Keratinocyte (primary cell): ENCODE results near the gene GMEB2. TPM values are rescaled to one million over a fixed set of nuclear protein-coding genes. Genes with fewer than 3 reads are reported as not detected.

Experiments used
- DNase-seq: peaks from one replicate; pipeline ENCODE4 v3.0.0-alpha.2; 2011; ENCODE audit warnings: low read depth, missing footprints, low spot score
- FAIRE-seq: peaks from 2 replicates; lab custom pipeline; 2011; peaks lifted over from hg19 to GRCh38; lab: Jason Lieb, UNC
- H2AFZ ChIP-seq: 2 replicates; pipeline ENCODE4 v1.6.0; 2012; ENCODE audit warnings: low read length, control low read depth, inconsistent platforms; ENCODE audit not compliant: control insufficient read depth
- H3K27ac ChIP-seq: 2 replicates; pipeline ENCODE4 v1.5.1; 2011; ENCODE audit warnings: low read length; ENCODE audit not compliant: control insufficient read depth, insufficient read depth
- H3K27me3 ChIP-seq: 3 replicates; pipeline ENCODE4 v1.6.0; 2011; ENCODE audit warnings: low read length; ENCODE audit not compliant: control insufficient read depth, insufficient read depth; ENCODE audit errors: extremely low read depth
- H3K36me3 ChIP-seq, 2 experiments: 2 replicates in 1 of 2; 3 replicates in 1 of 2; pipeline ENCODE4 v1.5.1; 2011; ENCODE audit warnings: low read length in 2 of 2, mild to moderate bottlenecking in 1 of 2; ENCODE audit not compliant: control insufficient read depth in 2 of 2, insufficient read depth in 2 of 2; ENCODE audit errors: extremely low read depth in 1 of 2
- H3K4me1 ChIP-seq: 3 replicates; pipeline ENCODE4 v1.5.1; 2011; ENCODE audit warnings: low read length; ENCODE audit not compliant: control insufficient read depth, insufficient read depth; ENCODE audit errors: extremely low read depth
- H3K4me2 ChIP-seq: 3 replicates; pipeline ENCODE4 v1.6.0; 2011; ENCODE audit warnings: low read depth, low read length; ENCODE audit not compliant: control insufficient read depth, insufficient read depth; ENCODE audit errors: extremely low read depth
- H3K4me3 ChIP-seq, 3 experiments: fragments of 200-600 bp in 1 of 3; sonication (generic) in 1 of 3; 2 replicates in 2 of 3; 3 replicates in 1 of 3; pipeline ENCODE4 v1.5.1; 2011 to 2016; ENCODE audit warnings: low read length in 3 of 3, mild to moderate bottlenecking in 3 of 3, control low read depth in 2 of 3, inconsistent platforms in 1 of 3, low read depth in 1 of 3, mixed read lengths in 1 of 3, mixed run types in 1 of 3, moderate library complexity in 1 of 3; ENCODE audit not compliant: control insufficient read depth in 2 of 3, insufficient read depth in 2 of 3; ENCODE audit errors: extremely low read depth in 1 of 3
- H3K79me2 ChIP-seq: 2 replicates; pipeline ENCODE4 v1.6.0; 2012; ENCODE audit warnings: low read length; ENCODE audit not compliant: control insufficient read depth, insufficient read depth
- H3K9ac ChIP-seq: 3 replicates; pipeline ENCODE4 v1.6.0; 2011; ENCODE audit warnings: low read length; ENCODE audit not compliant: control insufficient read depth, insufficient read depth; ENCODE audit errors: extremely low read depth
- H3K9me1 ChIP-seq: 3 replicates; pipeline ENCODE4 v1.6.0; 2011; ENCODE audit warnings: low read length; ENCODE audit not compliant: control insufficient read depth, insufficient read depth; ENCODE audit errors: extremely low read depth
- H3K9me3 ChIP-seq: 2 replicates; pipeline ENCODE4 v1.5.1; 2012; ENCODE audit warnings: low read depth, low read length; ENCODE audit not compliant: control insufficient read depth
- H4K20me1 ChIP-seq: 3 replicates; pipeline ENCODE4 v1.6.0; 2011; ENCODE audit warnings: low read length; ENCODE audit not compliant: control insufficient read depth, insufficient read depth; ENCODE audit errors: extremely low read depth
- EZH2 ChIP-seq: IDR thresholded peaks from one replicate; pipeline ENCODE4 v1.6.1; 2012; ENCODE audit warnings: inconsistent platforms, mild to moderate bottlenecking, low read length, moderate library complexity
- dilution Hi-C: fragments of 300-500 bp; cut with MboI; formaldehyde crosslinking; loops from one replicate; pipeline ENCODE4 v1.7.0; 2020; ENCODE audit warnings: low sequenced_read_pairs; ENCODE audit not compliant: extremely low pct_ligation_motif_present
- polyA plus RNA-seq, 5 experiments: library from polyadenylated mRNA; depleted of rRNA in 3 of 5; stranded (reverse) in 3 of 5; stranded (forward) in 1 of 5; unstranded in 1 of 5; fragments of >200 nt; gene quantifications; 1 replicate in 1 of 5; 2 replicates in 3 of 5; 3 replicates in 1 of 5; pipeline versions ENCODE4 v1.2.1 to v1.2.3, GENCODE V29; 2011 to 2012; ENCODE audit warnings: missing spikeins in 2 of 5, low read depth in 1 of 5, low replicate concordance in 1 of 5
- TF ChIP-seq, protein P1 (sequence below), 3 experiments: IDR thresholded peaks in 1 of 3; conservative IDR thresholded peaks in 1 of 3; optimal IDR thresholded peaks in 1 of 3; 2 replicates in 2 of 3; 3 replicates in 1 of 3; pipeline versions ENCODE3 to v1.5.1; 2011; ENCODE audit warnings: low read length in 3 of 3, mild to moderate bottlenecking in 3 of 3, moderate library complexity in 2 of 3, control low read depth in 1 of 3, inconsistent platforms in 1 of 3; ENCODE audit not compliant: insufficient read depth in 2 of 3; ENCODE audit errors: extremely low read depth in 1 of 3

GMEB2 gene
- polyA plus RNA-seq, 1 donor (not counting 4 experiments of a cell fraction or from before 2014, with no cell fraction given): 5.1 TPM

DNA sequence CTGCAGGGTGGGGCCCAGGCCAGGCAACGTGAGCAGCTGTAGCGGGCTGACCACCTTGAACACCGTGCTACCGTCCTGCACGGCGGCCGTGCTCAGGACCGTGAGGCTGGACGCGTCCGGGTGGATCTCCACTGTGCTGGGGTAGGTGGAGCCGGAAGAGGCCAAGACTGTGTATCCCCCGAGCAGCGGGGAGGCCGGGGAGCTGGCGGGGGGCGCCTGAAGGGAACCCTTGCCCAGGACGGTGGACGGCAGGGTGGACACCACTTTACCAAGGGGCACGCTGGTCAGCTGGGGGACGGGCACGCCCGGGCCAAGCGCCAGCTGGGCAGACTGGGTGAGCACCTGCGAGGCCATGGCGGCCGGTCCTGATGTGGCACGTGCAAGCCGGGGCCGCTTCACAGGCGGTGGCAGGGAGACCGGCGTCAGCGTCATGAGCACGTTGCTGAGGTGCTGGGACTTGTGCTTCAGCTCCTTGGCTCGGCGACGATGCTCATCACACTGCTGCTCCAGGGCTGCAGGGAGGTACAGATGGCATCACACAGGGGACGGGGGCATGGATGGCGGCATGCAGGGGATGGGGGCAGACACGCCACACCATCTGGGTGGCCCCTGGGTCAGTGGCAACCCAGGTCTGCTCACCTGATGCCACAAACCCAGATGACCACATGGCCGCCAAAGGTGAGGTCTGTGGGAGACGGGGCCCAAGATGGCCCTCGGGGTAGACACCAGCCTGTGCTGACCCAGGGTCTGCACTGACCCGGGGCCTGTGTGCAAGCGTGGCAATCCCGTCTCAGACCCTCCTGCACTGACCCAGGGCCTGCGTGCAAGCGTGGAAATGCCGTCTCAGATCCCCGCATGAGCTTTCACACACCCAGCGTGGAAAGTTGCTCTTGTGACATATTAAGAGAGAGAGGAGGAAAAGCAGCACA, 36.4 kb downstream of the GMEB2 start:
- H3K36me3 ChIP-seq: peaks cover 9 to 22% of the 10 kb centered on the region in 2 experiments
- H3K4me1 ChIP-seq: no peaks in the 10 kb centered on the region
- FAIRE-seq (no peak), DNase-seq (no peak)
- no peak overlapping the region for H2AFZ ChIP-seq
- H3K9me1 ChIP-seq: no peaks in the 10 kb centered on the region
- H3K9ac ChIP-seq: no peak overlapping the region
- H4K20me1 ChIP-seq: no peaks in the 10 kb centered on the region
- no peak overlapping the region for H3K4me3 ChIP-seq
- H3K79me2 ChIP-seq: no peaks in the 10 kb centered on the region
- TF ChIP-seq, protein P1, sequence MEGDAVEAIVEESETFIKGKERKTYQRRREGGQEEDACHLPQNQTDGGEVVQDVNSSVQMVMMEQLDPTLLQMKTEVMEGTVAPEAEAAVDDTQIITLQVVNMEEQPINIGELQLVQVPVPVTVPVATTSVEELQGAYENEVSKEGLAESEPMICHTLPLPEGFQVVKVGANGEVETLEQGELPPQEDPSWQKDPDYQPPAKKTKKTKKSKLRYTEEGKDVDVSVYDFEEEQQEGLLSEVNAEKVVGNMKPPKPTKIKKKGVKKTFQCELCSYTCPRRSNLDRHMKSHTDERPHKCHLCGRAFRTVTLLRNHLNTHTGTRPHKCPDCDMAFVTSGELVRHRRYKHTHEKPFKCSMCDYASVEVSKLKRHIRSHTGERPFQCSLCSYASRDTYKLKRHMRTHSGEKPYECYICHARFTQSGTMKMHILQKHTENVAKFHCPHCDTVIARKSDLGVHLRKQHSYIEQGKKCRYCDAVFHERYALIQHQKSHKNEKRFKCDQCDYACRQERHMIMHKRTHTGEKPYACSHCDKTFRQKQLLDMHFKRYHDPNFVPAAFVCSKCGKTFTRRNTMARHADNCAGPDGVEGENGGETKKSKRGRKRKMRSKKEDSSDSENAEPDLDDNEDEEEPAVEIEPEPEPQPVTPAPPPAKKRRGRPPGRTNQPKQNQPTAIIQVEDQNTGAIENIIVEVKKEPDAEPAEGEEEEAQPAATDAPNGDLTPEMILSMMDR (optimal IDR thresholded peaks at IDR 0.05 in 1 of 3, IDR thresholded peaks at IDR 0.05 in 1 of 3, conservative IDR thresholded peaks at IDR 0.05 in 1 of 3; ENCODE audit: extremely low read depth in 1 of 3, insufficient read depth in 2 of 3, low read length in 3 of 3): no peak
- TF ChIP-seq EZH2: no peak
- H3K9me3 ChIP-seq: no peaks in the 10 kb centered on the region
- no peak overlapping the region for H3K4me2 ChIP-seq
- H3K27me3 ChIP-seq: no peaks in the 10 kb centered on the region
- dilution Hi-C loops: no loop called here
- H3K27ac ChIP-seq: no peak overlapping the region

DNA sequence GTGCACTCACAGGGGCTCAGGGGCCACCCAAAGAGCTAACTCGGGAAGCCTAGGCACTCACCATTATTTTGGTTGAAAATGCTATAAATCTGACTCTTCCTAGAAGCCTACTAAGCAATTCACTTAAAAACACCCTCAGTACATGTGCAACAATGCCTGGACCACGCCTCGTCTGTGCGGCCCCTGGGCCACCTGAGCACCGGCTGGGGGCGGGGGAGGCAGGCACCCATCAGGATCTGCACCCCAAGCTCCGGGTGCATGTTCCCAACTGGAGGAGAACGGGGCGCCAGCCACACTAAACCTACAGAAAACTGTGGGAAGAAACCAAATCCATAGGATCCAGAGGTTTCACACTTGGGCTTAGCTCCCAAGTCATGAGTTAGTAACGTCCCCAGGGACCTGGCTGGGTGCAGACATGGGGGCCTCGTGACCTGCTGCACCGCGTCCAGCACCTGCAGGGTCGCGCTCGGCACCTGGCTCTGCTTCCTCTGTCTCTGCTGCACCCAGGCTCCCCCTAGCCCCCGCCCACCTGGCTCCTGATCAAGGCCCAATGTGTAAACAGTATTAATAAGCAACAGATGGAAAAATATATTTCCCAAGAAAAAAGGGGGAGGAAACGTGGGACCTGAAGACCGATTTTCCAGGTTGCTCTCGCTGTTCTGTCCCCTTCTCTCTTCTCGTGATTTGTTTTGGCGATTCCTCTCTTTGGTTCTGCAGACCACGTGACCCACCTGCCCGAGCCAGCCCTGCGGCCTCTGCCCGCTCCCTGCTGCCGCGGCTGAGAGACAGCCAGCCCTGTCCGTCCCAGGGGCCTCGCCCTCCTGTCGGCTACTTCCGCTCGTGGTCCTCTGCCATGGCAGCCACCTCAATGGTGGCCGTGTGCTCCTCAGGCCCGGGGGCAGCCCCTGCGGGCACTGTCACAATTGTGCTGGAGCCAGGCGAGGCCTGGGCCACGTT, 37.4 kb downstream of the GMEB2 start:
- peaks cover 9 to 22% of the 10 kb centered on the region in 2 experiments for H3K36me3 ChIP-seq
- dilution Hi-C loops: no loop called here
- TF ChIP-seq, protein P1 (optimal IDR thresholded peaks at IDR 0.05 in 1 of 3, IDR thresholded peaks at IDR 0.05 in 1 of 3, conservative IDR thresholded peaks at IDR 0.05 in 1 of 3; ENCODE audit: extremely low read depth in 1 of 3, insufficient read depth in 2 of 3, low read length in 3 of 3): no peak
- TF ChIP-seq EZH2: no peak
- no peaks in the 10 kb centered on the region for H3K79me2 ChIP-seq
- H4K20me1 ChIP-seq: no peaks in the 10 kb centered on the region
- H3K27ac ChIP-seq: no peak overlapping the region
- H3K9me3 ChIP-seq: no peaks in the 10 kb centered on the region
- no peak for DNase-seq
- H2AFZ ChIP-seq: no peak overlapping the region
- H3K4me1 ChIP-seq: no peaks in the 10 kb centered on the region
- H3K4me2 ChIP-seq: no peak overlapping the region
- no peaks in the 10 kb centered on the region for H3K9me1 ChIP-seq
- H3K27me3 ChIP-seq: no peaks in the 10 kb centered on the region
- no peak overlapping the region for H3K4me3 ChIP-seq
- no peak overlapping the region for H3K9ac ChIP-seq
- no peak for FAIRE-seq
